MM.1S (cell line): ENCODE measurements around the gene KIAA1671.

Experiments
- EZH2 ChIP-seq: fragments of 300-600 bp; sonication (generic); optimal IDR thresholded peaks from 2 replicates; pipeline ENCODE3; 2017; ENCODE audit warnings: low read depth, mild to moderate bottlenecking, antibody characterized with exemption, low read length, mixed read lengths
- TF ChIP-seq, protein P1 (sequence below): fragments of 300-600 bp; sonication (generic); IDR thresholded peaks from 2 replicates; pipeline ENCODE4 v1.5.1; 2016; ENCODE audit warnings: antibody characterized with exemption, low read length, mixed read lengths

DNA sequence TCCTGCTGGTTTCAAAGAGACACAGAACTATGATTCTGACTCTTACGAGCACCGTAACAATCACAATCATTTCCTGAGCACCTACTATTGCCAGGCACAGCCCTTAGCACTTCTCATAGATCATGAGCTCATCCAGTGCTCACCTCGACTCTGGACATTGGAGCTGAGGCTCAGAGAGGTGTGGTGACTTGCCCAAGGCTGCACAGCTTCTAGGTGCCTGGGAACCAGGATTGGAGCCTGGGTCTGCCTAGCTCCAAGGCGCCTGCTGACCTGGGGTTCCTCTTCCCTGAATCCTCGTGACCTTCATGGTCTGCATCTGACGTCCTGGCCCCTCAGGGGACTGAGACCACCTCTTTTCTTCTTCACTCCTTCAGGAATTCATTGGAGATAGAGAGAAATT is 196.5 kb downstream of the KIAA1671 start:
- TF ChIP-seq, protein P1, sequence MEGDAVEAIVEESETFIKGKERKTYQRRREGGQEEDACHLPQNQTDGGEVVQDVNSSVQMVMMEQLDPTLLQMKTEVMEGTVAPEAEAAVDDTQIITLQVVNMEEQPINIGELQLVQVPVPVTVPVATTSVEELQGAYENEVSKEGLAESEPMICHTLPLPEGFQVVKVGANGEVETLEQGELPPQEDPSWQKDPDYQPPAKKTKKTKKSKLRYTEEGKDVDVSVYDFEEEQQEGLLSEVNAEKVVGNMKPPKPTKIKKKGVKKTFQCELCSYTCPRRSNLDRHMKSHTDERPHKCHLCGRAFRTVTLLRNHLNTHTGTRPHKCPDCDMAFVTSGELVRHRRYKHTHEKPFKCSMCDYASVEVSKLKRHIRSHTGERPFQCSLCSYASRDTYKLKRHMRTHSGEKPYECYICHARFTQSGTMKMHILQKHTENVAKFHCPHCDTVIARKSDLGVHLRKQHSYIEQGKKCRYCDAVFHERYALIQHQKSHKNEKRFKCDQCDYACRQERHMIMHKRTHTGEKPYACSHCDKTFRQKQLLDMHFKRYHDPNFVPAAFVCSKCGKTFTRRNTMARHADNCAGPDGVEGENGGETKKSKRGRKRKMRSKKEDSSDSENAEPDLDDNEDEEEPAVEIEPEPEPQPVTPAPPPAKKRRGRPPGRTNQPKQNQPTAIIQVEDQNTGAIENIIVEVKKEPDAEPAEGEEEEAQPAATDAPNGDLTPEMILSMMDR: no peak
- TF ChIP-seq EZH2: no peak
